Transverse colon (tissue), 3 donors: ENCODE results near the gene NRSN1.

Source experiments
- EP300 ChIP-seq: sonication (generic); formaldehyde crosslinking; IDR thresholded peaks from one replicate; pipeline ENCODE4 v1.6.1; 2017; ENCODE audit warnings: antibody characterized with exemption, low read depth
- TF ChIP-seq, protein P1 (sequence below), 5 experiments: fragments of 200-600 bp in 3 of 5; fragments of 450-650 bp in 2 of 5; sonication (generic) in 3 of 5; IDR thresholded peaks; 1 replicate in 2 of 5; 2 replicates in 3 of 5; pipeline ENCODE4 v1.5.1; 2016 to 2017; ENCODE audit warnings: antibody characterized with exemption in 5 of 5, inconsistent platforms in 3 of 5, mild to moderate bottlenecking in 2 of 5, moderate library complexity in 1 of 5

DNA sequence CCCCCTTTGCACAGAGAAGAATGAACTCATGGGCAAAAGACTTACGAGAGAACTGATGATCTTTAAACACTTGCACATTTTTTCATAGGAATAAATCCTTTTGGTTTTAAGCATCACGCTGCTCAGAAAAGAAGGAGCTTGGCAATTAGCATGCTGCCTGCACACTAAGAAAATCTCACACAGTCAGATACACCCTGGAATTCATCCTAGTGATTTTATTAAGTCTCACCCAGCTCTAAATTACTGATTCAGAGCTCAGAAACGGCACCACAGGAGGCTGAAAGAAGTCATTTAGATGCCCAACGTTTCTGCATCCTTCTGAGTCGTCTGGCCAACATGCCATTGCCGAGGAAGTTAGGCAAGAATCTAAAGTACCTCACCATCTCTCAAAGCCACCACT is 18.0 kb upstream of the NRSN1 start:
- TF ChIP-seq, protein P1, sequence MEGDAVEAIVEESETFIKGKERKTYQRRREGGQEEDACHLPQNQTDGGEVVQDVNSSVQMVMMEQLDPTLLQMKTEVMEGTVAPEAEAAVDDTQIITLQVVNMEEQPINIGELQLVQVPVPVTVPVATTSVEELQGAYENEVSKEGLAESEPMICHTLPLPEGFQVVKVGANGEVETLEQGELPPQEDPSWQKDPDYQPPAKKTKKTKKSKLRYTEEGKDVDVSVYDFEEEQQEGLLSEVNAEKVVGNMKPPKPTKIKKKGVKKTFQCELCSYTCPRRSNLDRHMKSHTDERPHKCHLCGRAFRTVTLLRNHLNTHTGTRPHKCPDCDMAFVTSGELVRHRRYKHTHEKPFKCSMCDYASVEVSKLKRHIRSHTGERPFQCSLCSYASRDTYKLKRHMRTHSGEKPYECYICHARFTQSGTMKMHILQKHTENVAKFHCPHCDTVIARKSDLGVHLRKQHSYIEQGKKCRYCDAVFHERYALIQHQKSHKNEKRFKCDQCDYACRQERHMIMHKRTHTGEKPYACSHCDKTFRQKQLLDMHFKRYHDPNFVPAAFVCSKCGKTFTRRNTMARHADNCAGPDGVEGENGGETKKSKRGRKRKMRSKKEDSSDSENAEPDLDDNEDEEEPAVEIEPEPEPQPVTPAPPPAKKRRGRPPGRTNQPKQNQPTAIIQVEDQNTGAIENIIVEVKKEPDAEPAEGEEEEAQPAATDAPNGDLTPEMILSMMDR (IDR thresholded peaks at IDR 0.05): no peak
- TF ChIP-seq EP300: no peak
